Calu3 (cell line): ENCODE data around the gene ATP13A3. TPM values are rescaled to one million over a fixed set of nuclear protein-coding genes. Genes with fewer than 3 reads are reported as not detected.

Experiments used
- BruUV-seq: library from RNA; stranded (reverse); fragments of 400-500 nt; replicated peaks from 2 replicates; lab custom pipeline; 2021; lab: Mats Ljungman, UMichigan
- CTCF ChIA-PET: fragments of 300-600 bp; sonication (Branson Sonifier 250); formaldehyde crosslinking; loops from one replicate; lab custom pipeline; 2022; ENCODE audit warnings: antibody characterized with exemption; lab: Charles Lee
- DNase-seq: peaks from one replicate; pipeline ENCODE4 v3.0.0; 2022
- H3K27ac Mint-ChIP-seq: one replicate; pipeline ENCODE4 v1.8.0; 2022; ENCODE audit warnings: mixed read lengths; ENCODE audit not compliant: unreplicated experiment
- H3K27me3 Mint-ChIP-seq: one replicate; pipeline ENCODE4 v1.8.0; 2022; ENCODE audit warnings: mixed read lengths; ENCODE audit not compliant: unreplicated experiment
- H3K36me3 Mint-ChIP-seq: one replicate; pipeline ENCODE4 v1.8.0; 2022; ENCODE audit warnings: mild to moderate bottlenecking, moderate library complexity, mixed read lengths; ENCODE audit not compliant: insufficient read depth, unreplicated experiment
- H3K4me1 Mint-ChIP-seq: one replicate; pipeline ENCODE4 v1.8.0; 2022; ENCODE audit warnings: mild to moderate bottlenecking, low read depth, mixed read lengths; ENCODE audit not compliant: unreplicated experiment
- H3K4me3 Mint-ChIP-seq: one replicate; pipeline ENCODE4 v1.8.0; 2022; ENCODE audit warnings: mild to moderate bottlenecking, low read depth, moderate library complexity, mixed read lengths; ENCODE audit not compliant: unreplicated experiment
- H3K9me3 Mint-ChIP-seq: one replicate; pipeline ENCODE4 v1.8.0; 2022; ENCODE audit warnings: low read depth, mixed read lengths; ENCODE audit not compliant: unreplicated experiment
- intact Hi-C: fragments of 100-400 bp; cut with micrococcal nuclease; formaldehyde crosslinking; loops from one replicate; pipeline ENCODE4 v1.10.0; 2022; ENCODE audit not compliant: unreplicated experiment
- total RNA-seq: library from RNA; stranded (reverse); gene quantifications from 2 replicates; pipeline ENCODE4 v1.2.3, GENCODE V29; 2022
- TF ChIP-seq, protein P1 (sequence below): fragments of 200-600 bp; IDR thresholded peaks from one replicate; pipeline ENCODE4 v1.8.0; 2022; ENCODE audit warnings: antibody characterized with exemption; ENCODE audit not compliant: unreplicated experiment

The ATP13A3 gene
- total RNA-seq, 1 experiment from 2014 or later: 229 TPM

DNA sequence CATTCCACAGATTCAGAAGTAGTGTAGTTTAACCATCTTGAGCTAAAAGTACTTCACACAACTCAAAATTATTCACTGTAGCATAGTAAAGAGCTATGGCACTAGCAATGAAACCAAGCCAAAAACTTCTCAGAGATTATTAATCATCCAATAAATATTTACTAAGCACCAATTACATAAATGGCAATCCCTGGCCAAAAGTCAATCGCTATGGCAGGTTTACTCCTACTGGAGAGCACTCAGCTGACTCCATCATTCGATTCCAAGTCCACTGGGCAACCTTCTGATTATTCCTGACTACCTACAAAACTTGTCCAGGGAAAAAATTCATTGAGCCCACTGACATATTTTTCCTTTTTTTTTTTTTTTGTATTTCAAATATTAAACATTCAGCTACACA, 23.9 kb downstream of the ATP13A3 start:
- TF ChIP-seq, protein P1, sequence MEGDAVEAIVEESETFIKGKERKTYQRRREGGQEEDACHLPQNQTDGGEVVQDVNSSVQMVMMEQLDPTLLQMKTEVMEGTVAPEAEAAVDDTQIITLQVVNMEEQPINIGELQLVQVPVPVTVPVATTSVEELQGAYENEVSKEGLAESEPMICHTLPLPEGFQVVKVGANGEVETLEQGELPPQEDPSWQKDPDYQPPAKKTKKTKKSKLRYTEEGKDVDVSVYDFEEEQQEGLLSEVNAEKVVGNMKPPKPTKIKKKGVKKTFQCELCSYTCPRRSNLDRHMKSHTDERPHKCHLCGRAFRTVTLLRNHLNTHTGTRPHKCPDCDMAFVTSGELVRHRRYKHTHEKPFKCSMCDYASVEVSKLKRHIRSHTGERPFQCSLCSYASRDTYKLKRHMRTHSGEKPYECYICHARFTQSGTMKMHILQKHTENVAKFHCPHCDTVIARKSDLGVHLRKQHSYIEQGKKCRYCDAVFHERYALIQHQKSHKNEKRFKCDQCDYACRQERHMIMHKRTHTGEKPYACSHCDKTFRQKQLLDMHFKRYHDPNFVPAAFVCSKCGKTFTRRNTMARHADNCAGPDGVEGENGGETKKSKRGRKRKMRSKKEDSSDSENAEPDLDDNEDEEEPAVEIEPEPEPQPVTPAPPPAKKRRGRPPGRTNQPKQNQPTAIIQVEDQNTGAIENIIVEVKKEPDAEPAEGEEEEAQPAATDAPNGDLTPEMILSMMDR: no peak
- Mint-ChIP-seq H3K4me3 (no peak overlapping the region), H3K36me3 (peaks cover 3% of the 10 kb centered on the region), H3K9me3 (no peaks in the 10 kb centered on the region), H3K27ac (no peak overlapping the region), H3K27me3 (no peaks in the 10 kb centered on the region), H3K4me1 (no peaks in the 10 kb centered on the region)
- intact Hi-C loops: no loop called here
- no TSS peak for BruUV-seq
- no peak for DNase-seq
- CTCF ChIA-PET: interaction anchor here (0.5 to 1.3 kb wide), 3 partner anchors 9 to 26 kb away, joined by 3 to 6 read pairs (median 4); no protein-coding TSS in a partner anchor

- TF ChIP-seq, protein P1: no peak
- Mint-ChIP-seq H3K36me3 (peaks cover 7% of the 10 kb centered on the region), H3K9me3 (no peaks in the 10 kb centered on the region), H3K27ac (no peak overlapping the region), H3K4me3 (no peak overlapping the region), H3K4me1 (no peaks in the 10 kb centered on the region), H3K27me3 (no peaks in the 10 kb centered on the region)
- BruUV-seq: no TSS peak
- intact Hi-C loops: no loop called here
- DNase-seq: no peak
- CTCF ChIA-PET: no interaction called here
Measured at GRCh38 chr3:194460566-194460965, 26.2 kb downstream of the ATP13A3 start.

DNA sequence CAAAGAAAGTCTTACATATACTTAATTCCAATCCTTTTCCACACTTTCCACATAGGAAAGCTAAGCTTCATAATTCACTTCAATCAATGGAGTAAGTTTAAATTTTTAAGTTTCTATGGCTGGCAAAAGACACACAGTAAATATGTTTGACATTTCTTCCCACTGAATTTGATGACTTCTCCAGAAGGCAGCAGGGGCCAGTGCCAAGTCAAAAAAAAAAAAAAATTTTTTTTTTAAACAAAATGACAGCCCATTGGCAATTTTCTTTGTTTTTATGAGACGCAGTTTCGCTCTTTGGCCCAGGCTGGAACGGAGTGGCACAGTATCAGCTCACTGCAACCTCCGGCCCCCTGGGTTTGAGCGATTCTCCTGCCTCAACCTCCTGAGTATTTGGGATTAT, 28.7 kb downstream of the ATP13A3 start:
- Mint-ChIP-seq H3K27me3 (no peaks in the 10 kb centered on the region), H3K27ac (no peak overlapping the region), H3K4me1 (no peaks in the 10 kb centered on the region), H3K4me3 (no peak overlapping the region), H3K9me3 (no peaks in the 10 kb centered on the region), H3K36me3 (peaks cover 15% of the 10 kb centered on the region)
- no TSS peak for BruUV-seq
- TF ChIP-seq, protein P1: no peak
- intact Hi-C loops: no loop called here
- CTCF ChIA-PET: interaction anchor here (1.3 to 1.8 kb wide), 2 partner anchors 135 to 137 kb away, joined by 5 to 9 read pairs; no protein-coding TSS in a partner anchor
- DNase-seq: no peak

DNA sequence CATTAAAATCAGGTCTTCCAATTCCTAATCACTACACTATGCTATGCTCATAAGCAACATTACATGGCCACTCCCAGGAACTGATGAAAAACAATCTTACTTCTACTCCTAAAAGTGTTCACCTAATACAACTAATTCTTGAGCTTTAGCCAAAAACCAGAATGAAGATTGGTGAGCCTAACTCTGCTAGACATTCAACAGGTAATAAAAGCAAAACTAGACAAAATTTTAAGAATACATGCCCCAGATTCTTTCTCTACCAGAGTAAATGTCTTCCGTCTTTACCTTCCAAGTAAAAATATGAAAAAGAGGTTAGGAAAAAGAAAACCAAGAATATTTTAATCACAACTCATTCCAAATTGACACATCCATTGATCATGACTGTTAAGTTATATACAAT, 31.3 kb downstream of the ATP13A3 start:
- TF ChIP-seq, protein P1: no peak
- H3K27me3 Mint-ChIP-seq: no peaks in the 10 kb centered on the region
- DNase-seq: no peak
- BruUV-seq: no TSS peak
- H3K27ac Mint-ChIP-seq: no peak overlapping the region
- no peak overlapping the region for H3K4me3 Mint-ChIP-seq
- peaks cover 35% of the 10 kb centered on the region for H3K36me3 Mint-ChIP-seq
- H3K4me1 Mint-ChIP-seq: no peaks in the 10 kb centered on the region
- H3K9me3 Mint-ChIP-seq: no peaks in the 10 kb centered on the region
- intact Hi-C loops: no loop called here
- CTCF ChIA-PET: interaction anchor here (1.2 kb wide), 1 partner anchor 17 kb away, joined by 3 read pairs; no protein-coding TSS in a partner anchor
